Right lobe of liver (tissue), 4 donors: ENCODE measurements around the gene TCF15.

ENCODE experiments used
- CTCF ChIP-seq, 4 donors: fragments of 200-600 bp in 3 of 4; fragments of 450-650 bp in 1 of 4; IDR thresholded peaks; one replicate each; pipeline versions ENCODE4 v1.5.1 to v1.8.0; 2016 to 2022; ENCODE audit warnings: antibody characterized with exemption in 4 of 4, mild to moderate bottlenecking in 2 of 4
- POLR2A ChIP-seq: fragments of 450-650 bp; IDR thresholded peaks from one replicate; pipeline ENCODE4 v1.6.1; 2017; ENCODE audit warnings: antibody characterized with exemption, mild to moderate bottlenecking
- donor health status: DM: no; HTN: no; CAD: no.
- donor health status: DM: no; HTN: no; CAD: no.
- donor health status: DM: no; HTN: yes; CAD: no.

- no peak for TF ChIP-seq POLR2A
- no peak for TF ChIP-seq CTCF (IDR thresholded peaks at IDR 0.05)
These were observed 49.4 kb downstream of the TCF15 start for GRCh38 chr20:560680-561079.
